ENCODE measurements around the gene TMEM185B. TPM values are rescaled to one million over a fixed set of nuclear protein-coding genes. Genes with fewer than 3 reads are reported as not detected.

The TMEM185B gene
- total and polyA plus RNA-seq, 2 of the 4 experiments (the other 2 are of a cell fraction): 17.7 to 26.1 TPM

DNA sequence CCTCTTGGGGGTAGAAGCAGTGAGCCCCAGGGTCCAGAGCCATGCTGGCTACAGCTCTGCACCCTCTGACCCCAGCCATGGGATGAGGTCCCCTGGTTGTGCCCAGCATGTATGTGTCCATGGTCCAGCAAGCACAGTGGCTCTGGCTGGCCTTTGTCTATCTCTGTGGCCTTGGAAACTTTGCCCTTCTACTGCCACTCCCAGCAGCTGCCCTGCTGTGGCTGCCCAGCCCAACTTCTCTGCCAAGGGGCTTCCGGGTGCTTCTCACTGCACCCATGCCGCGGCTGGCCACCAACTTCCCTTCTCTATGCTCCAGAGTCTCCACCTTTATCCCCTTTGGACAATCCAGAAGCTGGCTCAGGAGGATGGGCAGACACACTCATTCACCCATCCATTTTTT, 18.8 kb downstream of the TMEM185B start:
- WGBS, 2 experiments (ENCODE audit: extremely low coverage in 2 of 2, insufficient read length in 1 of 2): 67% methylated on average over 3 of the region's 3 CpGs; no CpG with 5 or more reads in 1 of the 2 experiments
- Histone ChIP-seq H3K4me1 (ENCODE audit: control insufficient read depth, insufficient read depth, low read length) (no peaks in the 10 kb centered on the region), H4K8ac (ENCODE audit: low read depth in 2 of 2, low read length in 2 of 2) (no peak overlapping the region), H2BK120ac (ENCODE audit: low read depth, low read length) (no peak overlapping the region), H2AK9ac (replicated peaks; ENCODE audit: low read depth, low read length, poor library complexity) (peak overlapping the region; percentile 1), H2BK15ac (ENCODE audit: low read depth, low read length) (no peak overlapping the region), H3K4ac (ENCODE audit: low read depth, low read length) (no peak overlapping the region), H3K23ac (ENCODE audit: low read depth, low read length) (no peak overlapping the region), H2AFZ (replicated peaks; ENCODE audit: low read length, poor library complexity) (no peak overlapping the region), H3K56ac (ENCODE audit: extremely low read depth, insufficient read depth, low read length) (no peak overlapping the region), H3K27me3 (ENCODE audit: control insufficient read depth, insufficient read depth, low read length) (peaks cover 2% of the 10 kb centered on the region; the same call in 1 of the 2 replicates), H3K27ac (ENCODE audit: insufficient read depth, low read length) (no peak overlapping the region), H4K20me1 (ENCODE audit: insufficient read depth, low read length) (no peaks in the 10 kb centered on the region; the same call in 1 of the 2 replicates), H3K14ac (replicated peaks; ENCODE audit: low read depth, low read length) (no peak overlapping the region), H3K79me1 (ENCODE audit: low read depth in 1 of 2, low read length in 2 of 2) (no peaks in the 10 kb centered on the region), H3K9ac (ENCODE audit: low read depth, low read length) (no peak overlapping the region), H3K9me1 (ENCODE audit: insufficient read depth, low read length) (no peaks in the 10 kb centered on the region), H2BK5ac (ENCODE audit: low read depth, low read length, poor library complexity, severe bottlenecking) (no peak overlapping the region), H3K4me2 (ENCODE audit: low read depth, low read length) (no peak overlapping the region), H3K36me3 (ENCODE audit: control insufficient read depth, insufficient read depth, low read length) (no peaks in the 10 kb centered on the region), H2BK20ac (ENCODE audit: low read depth, low read length) (no peak overlapping the region), H3K9me3 (ENCODE audit: control insufficient read depth, insufficient read depth, low read length) (no peaks in the 10 kb centered on the region), H4K91ac (ENCODE audit: insufficient read depth, low read depth, low read length) (no peak overlapping the region), H3K4me3 (ENCODE audit: insufficient read depth, low read depth, low read length) (no peak overlapping the region), H4K5ac (ENCODE audit: low read depth, low read length) (no peak overlapping the region), H3K18ac (ENCODE audit: low read depth, low read length) (no peak overlapping the region), H2AK5ac (ENCODE audit: low read depth, low read length) (no peak overlapping the region)
- BruUV-seq (replicated peaks): no TSS peak
- dilution Hi-C loops (cut with HindIII; ENCODE audit: low sequenced_read_pairs, unreplicated experiment): no loop called here
- ATAC-seq (ENCODE audit: low read depth) (no peak), DNase-seq (no peak)
- in situ Hi-C loops (cut with MboI; ENCODE audit: low sequenced_read_pairs): no loop called here
- ChIA-PET CTCF (no interaction called here), POLR2A (ENCODE audit: unreplicated experiment) (no interaction called here)
- TF ChIP-seq MAZ (IDR thresholded peaks at IDR 0.05; ENCODE audit: borderline replicate concordance, low read depth, low read length): no peak
- TF ChIP-seq, protein P1, sequence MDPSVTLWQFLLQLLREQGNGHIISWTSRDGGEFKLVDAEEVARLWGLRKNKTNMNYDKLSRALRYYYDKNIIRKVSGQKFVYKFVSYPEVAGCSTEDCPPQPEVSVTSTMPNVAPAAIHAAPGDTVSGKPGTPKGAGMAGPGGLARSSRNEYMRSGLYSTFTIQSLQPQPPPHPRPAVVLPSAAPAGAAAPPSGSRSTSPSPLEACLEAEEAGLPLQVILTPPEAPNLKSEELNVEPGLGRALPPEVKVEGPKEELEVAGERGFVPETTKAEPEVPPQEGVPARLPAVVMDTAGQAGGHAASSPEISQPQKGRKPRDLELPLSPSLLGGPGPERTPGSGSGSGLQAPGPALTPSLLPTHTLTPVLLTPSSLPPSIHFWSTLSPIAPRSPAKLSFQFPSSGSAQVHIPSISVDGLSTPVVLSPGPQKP (IDR thresholded peaks at IDR 0.05; ENCODE audit: borderline replicate concordance, low read depth, low read length): no peak
- TF ChIP-seq, protein P2, sequence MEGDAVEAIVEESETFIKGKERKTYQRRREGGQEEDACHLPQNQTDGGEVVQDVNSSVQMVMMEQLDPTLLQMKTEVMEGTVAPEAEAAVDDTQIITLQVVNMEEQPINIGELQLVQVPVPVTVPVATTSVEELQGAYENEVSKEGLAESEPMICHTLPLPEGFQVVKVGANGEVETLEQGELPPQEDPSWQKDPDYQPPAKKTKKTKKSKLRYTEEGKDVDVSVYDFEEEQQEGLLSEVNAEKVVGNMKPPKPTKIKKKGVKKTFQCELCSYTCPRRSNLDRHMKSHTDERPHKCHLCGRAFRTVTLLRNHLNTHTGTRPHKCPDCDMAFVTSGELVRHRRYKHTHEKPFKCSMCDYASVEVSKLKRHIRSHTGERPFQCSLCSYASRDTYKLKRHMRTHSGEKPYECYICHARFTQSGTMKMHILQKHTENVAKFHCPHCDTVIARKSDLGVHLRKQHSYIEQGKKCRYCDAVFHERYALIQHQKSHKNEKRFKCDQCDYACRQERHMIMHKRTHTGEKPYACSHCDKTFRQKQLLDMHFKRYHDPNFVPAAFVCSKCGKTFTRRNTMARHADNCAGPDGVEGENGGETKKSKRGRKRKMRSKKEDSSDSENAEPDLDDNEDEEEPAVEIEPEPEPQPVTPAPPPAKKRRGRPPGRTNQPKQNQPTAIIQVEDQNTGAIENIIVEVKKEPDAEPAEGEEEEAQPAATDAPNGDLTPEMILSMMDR (conservative IDR thresholded peaks at IDR 0.05; ENCODE audit: low read depth, low read length): no peak
- TF ChIP-seq MXI1 (IDR thresholded peaks at IDR 0.05; ENCODE audit: borderline replicate concordance, low read depth, low read length): no peak
- TF ChIP-seq FOS (IDR thresholded peaks at IDR 0.05; ENCODE audit: low read depth, low read length): no peak
- TF ChIP-seq NFE2L2 (IDR thresholded peaks at IDR 0.05; ENCODE audit: low read depth, low read length): no peak
- no peak for TF ChIP-seq BHLHE40 (IDR thresholded peaks at IDR 0.05; ENCODE audit: low read depth, low read length)
- TF ChIP-seq RAD21 (IDR thresholded peaks at IDR 0.05; ENCODE audit: low read length): no peak
- TF ChIP-seq, protein P3, sequence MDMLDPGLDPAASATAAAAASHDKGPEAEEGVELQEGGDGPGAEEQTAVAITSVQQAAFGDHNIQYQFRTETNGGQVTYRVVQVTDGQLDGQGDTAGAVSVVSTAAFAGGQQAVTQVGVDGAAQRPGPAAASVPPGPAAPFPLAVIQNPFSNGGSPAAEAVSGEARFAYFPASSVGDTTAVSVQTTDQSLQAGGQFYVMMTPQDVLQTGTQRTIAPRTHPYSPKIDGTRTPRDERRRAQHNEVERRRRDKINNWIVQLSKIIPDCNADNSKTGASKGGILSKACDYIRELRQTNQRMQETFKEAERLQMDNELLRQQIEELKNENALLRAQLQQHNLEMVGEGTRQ (IDR thresholded peaks at IDR 0.05; ENCODE audit: low read depth, low read length): no peak
- TF ChIP-seq SMC3 (IDR thresholded peaks at IDR 0.05; ENCODE audit: low read depth, low read length): no peak
- no peak for TF ChIP-seq POLR2A (IDR thresholded peaks at IDR 0.05; ENCODE audit: low read depth, low read length)
- TF ChIP-seq CHD1 (IDR thresholded peaks at IDR 0.05; ENCODE audit: low read depth, low read length): no peak
- TF ChIP-seq RFX5 (IDR thresholded peaks at IDR 0.05; ENCODE audit: low read depth, low read length): no peak
- TF ChIP-seq RCOR1 (IDR thresholded peaks at IDR 0.05; ENCODE audit: insufficient replicate concordance, low read length): no peak
- TF ChIP-seq CEBPB (IDR thresholded peaks at IDR 0.05; ENCODE audit: low read depth, low read length): no peak
- TF ChIP-seq MAFK (IDR thresholded peaks at IDR 0.05; ENCODE audit: low read depth, low read length): no peak
- intact Hi-C loops (cut with micrococcal nuclease): no loop called here

All from IMR-90 (cell line).